GM19025 (cell line): ENCODE results near the gene FZD4.
"Not testable (repeated sequence)": the region's sequence is repeated elsewhere in the genome, so short reads cannot be mapped to it uniquely, and the experiment has no call there.

Source experiments
- ATAC-seq: cut with Tn5 transposase; IDR thresholded peaks from one replicate; pipeline ENCODE4 v1.9.1; 2021; ENCODE audit warnings: mild to moderate bottlenecking, low read depth, moderate library complexity; ENCODE audit not compliant: unreplicated experiment

FZD4 gene

GRCh38 chr11:86938900-86939880 lies 16.0 kb downstream of the FZD4 start:
- no peak for ATAC-seq

- ATAC-seq, result no peak
Measured at GRCh38 chr11:86938203-86938899, 16.8 kb downstream of the FZD4 start.

GRCh38 chr11:86937193-86937806 lies 17.9 kb downstream of the FZD4 start:
- ATAC-seq, result not testable (repeated sequence)

- ATAC-seq, result no peak
Measured at GRCh38 chr11:86934926-86935579, 20.1 kb downstream of the FZD4 start.

GRCh38 chr11:86934582-86934900 lies 20.7 kb downstream of the FZD4 start:
- ATAC-seq, result no peak

GRCh38 chr11:86933891-86934581 lies 21.2 kb downstream of the FZD4 start:
- ATAC-seq, result no peak

GRCh38 chr11:86932924-86933875 lies 22.0 kb downstream of the FZD4 start:
- ATAC-seq, result no peak

GRCh38 chr11:86932259-86932585 lies 23.0 kb downstream of the FZD4 start:
- no peak for ATAC-seq

GRCh38 chr11:86931548-86932258 lies 23.5 kb downstream of the FZD4 start:
- no peak for ATAC-seq

- no peak for ATAC-seq
Measured at GRCh38 chr11:86930957-86931547, 24.1 kb downstream of the FZD4 start.

- ATAC-seq, result no peak
Measured at GRCh38 chr11:86926975-86927374, 28.2 kb downstream of the FZD4 start.

- ATAC-seq, result no peak
Measured at GRCh38 chr11:86923999-86924766, 31.0 kb downstream of the FZD4 start.

- ATAC-seq, result no peak
Measured at GRCh38 chr11:86922225-86922624, 33.0 kb downstream of the FZD4 start.

- no peak for ATAC-seq
Measured at GRCh38 chr11:86919557-86920210, 35.5 kb downstream of the FZD4 start.

GRCh38 chr11:86918973-86919372 lies 36.2 kb downstream of the FZD4 start:
- ATAC-seq, result no peak

- ATAC-seq, result no peak
Measured at GRCh38 chr11:86918496-86918895, 36.7 kb downstream of the FZD4 start.

GRCh38 chr11:86917589-86917988 lies 37.6 kb downstream of the FZD4 start:
- ATAC-seq, result no peak
